HG03045 (cell line): Measurements from ENCODE around the gene KLHL9.
A peak's percentile ranks its signal among the peaks of the same experiment; 100 is the strongest.
"Not testable (repeated sequence)": the region's sequence is repeated elsewhere in the genome, so short reads cannot be mapped to it uniquely, and the experiment has no call there.

Experiments
- ATAC-seq: cut with Tn5 transposase; IDR thresholded peaks from one replicate; pipeline ENCODE4 v1.9.1; 2021; ENCODE audit warnings: mild to moderate bottlenecking, moderate library complexity; ENCODE audit not compliant: unreplicated experiment

Gene KLHL9, protein sequence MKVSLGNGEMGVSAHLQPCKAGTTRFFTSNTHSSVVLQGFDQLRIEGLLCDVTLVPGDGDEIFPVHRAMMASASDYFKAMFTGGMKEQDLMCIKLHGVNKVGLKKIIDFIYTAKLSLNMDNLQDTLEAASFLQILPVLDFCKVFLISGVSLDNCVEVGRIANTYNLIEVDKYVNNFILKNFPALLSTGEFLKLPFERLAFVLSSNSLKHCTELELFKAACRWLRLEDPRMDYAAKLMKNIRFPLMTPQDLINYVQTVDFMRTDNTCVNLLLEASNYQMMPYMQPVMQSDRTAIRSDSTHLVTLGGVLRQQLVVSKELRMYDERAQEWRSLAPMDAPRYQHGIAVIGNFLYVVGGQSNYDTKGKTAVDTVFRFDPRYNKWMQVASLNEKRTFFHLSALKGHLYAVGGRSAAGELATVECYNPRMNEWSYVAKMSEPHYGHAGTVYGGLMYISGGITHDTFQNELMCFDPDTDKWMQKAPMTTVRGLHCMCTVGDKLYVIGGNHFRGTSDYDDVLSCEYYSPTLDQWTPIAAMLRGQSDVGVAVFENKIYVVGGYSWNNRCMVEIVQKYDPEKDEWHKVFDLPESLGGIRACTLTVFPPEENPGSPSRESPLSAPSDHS

DNA sequence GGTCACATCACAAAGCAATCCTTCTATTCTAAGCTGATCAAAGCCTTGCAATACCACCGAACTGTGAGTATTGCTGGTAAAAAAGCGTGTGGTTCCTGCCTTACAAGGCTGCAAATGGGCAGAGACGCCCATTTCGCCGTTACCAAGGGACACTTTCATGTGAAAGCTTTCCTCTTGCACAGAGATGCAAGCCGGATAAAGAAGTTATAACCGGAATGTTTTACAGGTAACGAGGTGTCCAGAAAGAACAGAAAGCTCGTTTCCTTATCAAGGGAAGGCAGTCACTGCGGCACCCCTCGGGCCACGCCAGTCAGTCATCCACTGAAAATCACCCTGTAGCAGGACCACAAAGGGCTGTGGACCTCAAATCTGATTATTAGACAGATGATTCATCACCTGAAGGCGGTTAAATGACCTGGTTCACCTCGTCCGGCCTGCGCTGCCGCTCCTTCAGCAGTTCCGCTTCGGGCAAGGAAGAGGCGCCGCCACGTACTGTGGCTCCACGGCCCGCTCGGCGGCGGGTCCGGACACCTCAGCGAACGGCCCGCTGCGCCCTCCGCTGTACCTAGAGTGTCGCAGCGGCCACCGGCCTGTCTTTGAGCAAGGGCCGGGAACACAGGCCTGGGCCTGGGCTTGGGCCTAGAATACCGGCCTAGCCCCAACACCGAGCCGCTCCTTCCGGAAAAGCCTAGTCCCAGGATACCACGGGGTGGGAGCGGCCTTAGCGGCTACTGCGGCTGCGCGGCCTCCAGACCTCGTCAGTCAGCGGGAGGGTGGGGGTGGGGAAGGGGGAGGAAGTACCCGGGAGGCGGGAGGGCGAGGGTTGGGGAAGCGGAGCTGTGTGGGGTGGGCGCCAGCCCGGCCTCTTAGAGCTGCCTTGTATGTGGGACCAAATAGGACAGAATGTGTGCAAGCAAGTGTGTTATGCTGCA is at the start of gene KLHL9:
Gene KLHL9 (minus strand): TSS at position 704 of the 932 bp plus-strand sequence. CDS start 545 bp downstream, at position 159.
- peak; percentile 93 for ATAC-seq

- no peak for ATAC-seq
Observed at GRCh38 chr9:21383627-21384026, 48.4 kb upstream of the KLHL9 start.

GRCh38 chr9:21381448-21382339 is 46.5 kb upstream of the KLHL9 start:
- peak; percentile 99 for ATAC-seq

DNA sequence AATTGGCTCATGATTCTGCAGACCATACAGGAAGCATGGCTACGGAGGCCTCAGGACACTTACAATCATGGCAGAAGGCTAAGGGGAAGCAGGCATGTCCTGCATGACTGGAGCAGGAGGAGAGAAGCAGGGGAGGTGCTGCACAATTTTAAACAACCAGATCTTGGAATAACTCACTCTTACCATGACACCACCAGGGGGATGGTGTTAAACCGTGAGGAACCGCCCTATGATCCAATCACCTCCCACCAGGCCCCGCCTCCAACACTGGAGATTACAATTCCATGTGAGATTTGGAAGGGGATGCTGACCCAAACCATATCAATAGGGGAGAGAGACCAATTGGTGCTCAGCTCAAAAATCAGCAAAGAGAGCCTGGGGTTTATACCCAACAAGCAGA is 36.3 kb upstream of the KLHL9 start:
- not testable (repeated sequence) for ATAC-seq

DNA sequence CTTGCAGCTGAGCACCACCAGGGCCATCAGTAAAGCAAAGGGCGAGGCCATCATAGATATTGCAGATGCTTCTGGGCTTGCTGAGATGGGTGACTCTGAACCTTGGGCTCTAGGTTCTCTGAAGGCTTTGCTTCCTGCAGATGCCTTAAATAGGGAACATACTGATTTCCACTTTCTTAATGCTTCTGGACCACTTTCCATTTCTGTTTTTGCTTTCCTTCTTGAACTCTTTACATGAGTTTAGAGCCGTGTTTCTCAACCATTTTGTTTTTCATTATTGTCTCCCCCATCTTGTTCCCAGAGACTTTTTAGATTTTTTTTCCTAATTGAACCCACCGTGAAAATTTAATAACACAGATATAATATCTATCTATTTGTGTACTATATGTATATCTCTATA is 32.8 kb upstream of the KLHL9 start, which contains the start of gene IFNA13:
Gene IFNA13 (minus strand): TSS at position 101 of the 400 bp plus-strand sequence. CDS start 47 bp downstream, at position 54.
- ATAC-seq: no peak

- not testable (repeated sequence) for ATAC-seq
Observed at GRCh38 chr9:21367169-21367568, 32.0 kb upstream of the KLHL9 start.

- no peak for ATAC-seq
Observed at GRCh38 chr9:21362287-21362686, 27.1 kb upstream of the KLHL9 start.

DNA sequence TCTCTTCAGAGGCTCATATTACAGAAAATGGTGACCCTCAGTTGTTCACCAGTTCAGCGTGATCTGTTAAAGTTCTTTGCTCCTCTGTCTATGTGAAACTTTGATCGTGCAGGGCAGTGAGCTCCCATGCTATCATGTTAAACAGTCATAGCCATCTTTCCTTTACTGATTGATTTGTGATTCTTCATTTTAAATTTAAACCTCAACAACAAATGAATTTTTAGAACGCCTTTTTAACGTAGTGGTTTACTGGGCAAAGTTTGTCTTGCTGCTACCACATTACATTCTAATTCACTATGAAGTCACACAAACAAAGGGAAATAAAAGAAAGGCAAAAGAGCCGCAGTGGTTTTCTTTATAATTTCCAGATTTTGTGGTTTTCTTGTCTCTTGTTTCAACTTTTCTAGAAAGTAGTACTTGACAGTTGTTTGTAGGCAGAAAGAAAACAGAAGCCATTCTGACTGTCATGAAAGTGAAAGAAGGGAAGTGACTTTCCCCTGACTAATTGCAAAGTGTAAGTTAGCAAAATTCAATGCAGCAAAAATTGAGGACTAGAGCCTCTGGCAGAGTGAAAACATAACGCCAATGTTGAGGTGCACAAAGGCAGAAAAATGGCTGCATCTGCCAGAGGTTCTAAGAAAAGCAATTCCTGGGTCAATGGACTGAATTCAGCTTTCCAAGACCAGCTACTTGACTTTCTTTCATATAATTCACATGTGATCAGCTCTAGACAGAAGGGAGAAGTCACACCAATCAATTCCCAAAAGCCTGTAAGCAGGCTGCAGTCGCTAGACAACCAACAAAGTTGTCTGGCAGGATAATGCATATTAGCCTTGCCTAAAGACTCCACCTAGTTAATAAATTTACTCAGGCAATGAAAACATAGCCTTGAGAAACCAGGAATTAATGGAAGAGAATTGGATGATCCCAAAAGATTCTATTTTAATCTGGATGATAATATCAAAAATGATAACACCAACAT is 22.6 kb upstream of the KLHL9 start:
- peak; percentile 91 for ATAC-seq

- no peak for ATAC-seq
Observed at GRCh38 chr9:21350787-21351186, 15.6 kb upstream of the KLHL9 start, which contains the start of gene IFNA6. IFNA6 (minus strand) TSS chr9:21350887; CDS start chr9:21350887, 0 bp downstream.

DNA sequence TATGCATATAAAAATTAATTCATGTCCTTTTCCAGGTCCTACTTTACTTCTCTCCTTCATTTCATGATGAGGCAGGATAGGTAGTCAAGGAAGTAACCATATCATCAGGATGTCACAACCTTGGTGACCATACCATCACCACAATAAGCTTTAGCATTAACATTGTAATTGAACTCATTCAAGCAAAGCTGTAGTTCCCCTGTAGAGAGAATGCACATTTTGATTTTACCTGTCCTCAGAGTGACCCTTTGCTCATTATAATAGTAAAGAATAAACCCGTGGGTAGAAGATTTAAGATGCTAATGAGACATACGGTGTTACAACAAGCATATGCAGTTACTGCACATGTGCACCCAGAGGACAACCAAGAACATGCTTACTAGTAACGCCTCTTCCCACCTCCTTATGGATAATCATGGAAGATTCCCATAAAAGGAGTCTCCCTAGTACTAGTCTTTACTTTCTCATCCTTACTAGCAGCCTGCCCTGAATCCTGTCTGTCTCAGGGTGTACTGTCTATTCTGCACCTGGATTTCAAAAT is 13.3 kb upstream of the KLHL9 start:
- ATAC-seq: no peak

DNA sequence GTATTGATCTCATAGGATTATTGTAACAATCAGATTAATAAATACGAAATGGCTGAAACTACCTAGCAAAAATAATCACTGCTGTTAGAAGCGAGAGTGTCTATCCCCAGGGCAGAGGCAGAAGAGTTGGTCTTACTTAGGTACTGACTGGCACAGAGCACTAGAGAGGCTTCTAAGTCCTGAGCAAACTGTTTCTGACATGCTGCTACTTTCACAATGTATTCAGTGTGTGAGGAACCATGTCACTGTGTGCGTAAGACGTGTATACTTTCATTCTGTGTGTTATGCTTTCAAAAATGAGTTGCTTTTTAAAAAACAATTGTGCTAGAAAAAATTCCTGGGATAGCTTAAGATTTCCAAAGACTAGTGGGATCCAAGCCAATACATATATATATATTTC is 5.5 kb upstream of the KLHL9 start:
- ATAC-seq: no peak

DNA sequence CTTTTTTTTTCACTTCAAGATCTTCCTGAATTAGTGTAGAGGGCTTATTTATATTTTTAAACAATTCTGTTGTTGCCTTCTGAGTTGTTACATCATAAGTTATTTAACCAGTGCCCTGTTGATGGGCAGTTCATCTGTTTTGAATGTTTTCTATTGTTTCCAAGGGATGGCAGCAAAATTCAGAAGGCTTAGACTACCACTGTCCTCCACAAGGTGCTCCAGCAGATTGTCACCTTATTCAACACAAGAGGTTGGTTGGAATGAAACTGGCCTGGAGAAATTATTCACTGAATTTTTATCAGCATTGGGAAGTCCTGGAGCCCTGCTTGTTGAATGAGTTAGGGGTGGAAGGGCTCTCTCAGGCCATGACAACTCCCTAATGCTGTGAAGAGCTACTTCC is 1.3 kb upstream of the KLHL9 start:
- no peak for ATAC-seq

DNA sequence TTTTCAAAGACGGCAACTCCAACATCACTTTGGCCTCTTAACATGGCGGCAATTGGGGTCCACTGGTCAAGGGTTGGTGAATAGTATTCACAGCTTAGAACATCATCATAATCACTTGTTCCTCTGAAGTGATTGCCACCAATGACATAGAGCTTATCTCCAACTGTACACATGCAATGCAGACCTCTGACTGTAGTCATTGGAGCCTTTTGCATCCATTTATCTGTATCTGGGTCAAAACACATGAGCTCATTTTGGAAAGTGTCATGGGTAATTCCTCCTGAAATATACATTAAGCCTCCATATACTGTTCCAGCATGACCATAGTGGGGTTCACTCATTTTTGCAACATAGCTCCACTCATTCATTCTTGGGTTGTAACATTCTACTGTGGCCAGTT is 2.0 kb downstream of the KLHL9 start:
- no peak for ATAC-seq

DNA sequence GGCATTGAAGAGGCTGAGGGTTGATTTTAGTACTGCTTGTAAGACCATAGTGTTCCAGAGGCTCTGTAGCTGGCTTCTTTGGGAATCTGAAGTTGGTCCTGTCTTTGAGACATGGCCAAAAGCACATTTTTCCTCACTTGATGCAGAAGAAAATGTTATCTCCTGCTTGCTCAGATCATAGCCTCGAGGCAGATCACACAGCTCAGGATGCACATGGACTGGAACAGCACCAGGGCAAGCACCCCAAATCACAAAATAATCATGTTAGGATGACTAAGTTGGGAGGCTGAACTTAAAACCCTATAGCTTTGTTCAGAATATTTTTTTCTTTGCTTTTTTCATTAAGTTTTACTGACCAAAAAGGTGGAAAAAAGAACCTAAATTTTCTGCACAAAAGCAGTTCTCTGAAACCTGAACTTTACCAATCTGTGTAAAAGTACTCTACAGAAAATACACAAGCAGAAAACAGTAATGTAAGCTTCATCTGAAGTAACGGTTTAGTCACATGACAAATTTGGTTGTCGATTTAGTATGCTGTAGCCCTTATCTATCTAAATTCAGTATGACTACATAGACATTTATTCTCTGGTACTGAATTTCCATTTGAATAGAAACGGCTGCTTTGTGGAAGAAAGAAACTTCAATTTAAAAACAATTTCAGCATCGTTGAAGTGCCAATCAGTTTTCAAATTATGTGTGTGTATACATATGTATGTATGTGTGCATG is 3.4 kb downstream of the KLHL9 start:
- no peak for ATAC-seq

- ATAC-seq: no peak
Observed at GRCh38 chr9:21326526-21327139, 8.6 kb downstream of the KLHL9 start.

- no peak for ATAC-seq
Observed at GRCh38 chr9:21324047-21324446, 11.2 kb downstream of the KLHL9 start.

DNA sequence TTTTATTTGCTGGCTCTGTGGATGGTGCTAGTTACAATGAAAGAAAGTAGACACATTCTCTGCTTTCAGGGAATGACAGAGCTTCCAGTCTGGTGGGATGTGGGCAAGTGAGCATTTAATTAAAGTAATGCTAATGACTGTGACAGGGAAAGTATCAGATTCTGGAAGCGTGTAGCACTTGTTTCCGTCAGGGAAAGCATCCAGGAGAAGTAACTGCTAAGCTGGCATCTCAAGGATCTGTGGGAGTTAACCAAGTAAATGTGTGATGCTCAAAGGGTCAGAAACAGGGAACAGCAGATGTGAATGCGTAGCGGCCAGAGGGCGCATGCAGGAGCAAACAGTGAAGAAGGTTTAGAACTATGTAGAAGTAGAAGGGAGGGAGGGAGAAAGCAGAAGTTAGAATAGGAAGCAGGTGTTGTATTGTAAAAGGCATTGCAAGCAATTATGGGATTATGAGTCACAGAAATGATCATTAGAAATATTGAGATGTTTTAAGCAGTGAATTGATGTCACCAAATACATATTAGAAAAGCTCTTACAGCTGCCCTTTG is 12.2 kb downstream of the KLHL9 start:
- ATAC-seq: no peak
